ENCODE measurements around the gene KRT76. TPM values are rescaled to one million over a fixed set of nuclear protein-coding genes. Genes with fewer than 3 reads are reported as not detected.

KRT76 gene
- polyA plus RNA-seq, 4 donors, result not detected

- DNase-seq (ENCODE audit: low read depth in 4 of 4, low spot score in 2 of 4), result no peak
These were observed 10.4 kb upstream of the KRT76 start for GRCh38 chr12:52787324-52788191.

GRCh38 chr12:52784909-52785308, 7.8 kb upstream of the KRT76 start:
- no peak for DNase-seq (ENCODE audit: low read depth in 4 of 4, low spot score in 2 of 4)

- DNase-seq (ENCODE audit: low read depth in 4 of 4, low spot score in 2 of 4), result no peak
These were observed 6.6 kb upstream of the KRT76 start for GRCh38 chr12:52783563-52784316.

GRCh38 chr12:52782502-52782901, 5.4 kb upstream of the KRT76 start:
- DNase-seq (ENCODE audit: low read depth in 4 of 4, low spot score in 2 of 4), result no peak

GRCh38 chr12:52781399-52782082, 4.4 kb upstream of the KRT76 start:
- no peak for DNase-seq (ENCODE audit: low read depth in 4 of 4, low spot score in 2 of 4)

GRCh38 chr12:52779914-52780313, 2.8 kb upstream of the KRT76 start:
- no peak for DNase-seq (ENCODE audit: low read depth in 4 of 4, low spot score in 2 of 4)

GRCh38 chr12:52778833-52779232, 1.7 kb upstream of the KRT76 start:
- no peak for DNase-seq (ENCODE audit: low read depth in 4 of 4, low spot score in 2 of 4)

GRCh38 chr12:52777566-52777965, 421 bp upstream of the KRT76 start:
- no peak for DNase-seq (ENCODE audit: low read depth in 4 of 4, low spot score in 2 of 4)

- no peak for DNase-seq (ENCODE audit: low read depth in 4 of 4, low spot score in 2 of 4)
These were observed 710 bp downstream of the KRT76 start for GRCh38 chr12:52776435-52776834.

GRCh38 chr12:52774629-52775250, 2.4 kb downstream of the KRT76 start:
- no peak for DNase-seq (ENCODE audit: low read depth in 4 of 4, low spot score in 2 of 4)

- no peak for DNase-seq (ENCODE audit: low read depth in 4 of 4, low spot score in 2 of 4)
These were observed 4.4 kb downstream of the KRT76 start for GRCh38 chr12:52772772-52773171.

- DNase-seq (ENCODE audit: low read depth in 4 of 4, low spot score in 2 of 4), result no peak
These were observed 5.0 kb downstream of the KRT76 start for GRCh38 chr12:52772188-52772587.

GRCh38 chr12:52771505-52771904, 5.6 kb downstream of the KRT76 start:
- no peak for DNase-seq (ENCODE audit: low read depth in 4 of 4, low spot score in 2 of 4)

- no peak for DNase-seq (ENCODE audit: low read depth in 4 of 4, low spot score in 2 of 4)
These were observed 6.1 kb downstream of the KRT76 start for GRCh38 chr12:52771088-52771487.

- no peak for DNase-seq (ENCODE audit: low read depth in 4 of 4, low spot score in 2 of 4)
These were observed 7.2 kb downstream of the KRT76 start for GRCh38 chr12:52769946-52770345.

- no peak for DNase-seq (ENCODE audit: low read depth in 4 of 4, low spot score in 2 of 4)
These were observed 7.8 kb downstream of the KRT76 start for GRCh38 chr12:52769354-52769753.

- DNase-seq (ENCODE audit: low read depth in 4 of 4, low spot score in 2 of 4), result no peak
These were observed 8.5 kb downstream of the KRT76 start for GRCh38 chr12:52768479-52769200.

GRCh38 chr12:52767427-52767826, 9.7 kb downstream of the KRT76 start:
- no peak for DNase-seq (ENCODE audit: low read depth in 4 of 4, low spot score in 2 of 4)

GRCh38 chr12:52767020-52767379, 10.1 kb downstream of the KRT76 start:
- no peak for DNase-seq (ENCODE audit: low read depth in 4 of 4, low spot score in 2 of 4)

GRCh38 chr12:52766351-52767019, 10.7 kb downstream of the KRT76 start:
- DNase-seq (ENCODE audit: low read depth in 4 of 4, low spot score in 2 of 4), result no peak
